Natural killer cell treated with Interleukin-12 subunit alpha and Interleukin-12 subunit beta and Interleukin-15 and Interleukin-18, amount 100 ng/mL, for 72 hours (primary cell): ENCODE data around the gene GRB2. TPM values are rescaled to one million over a fixed set of nuclear protein-coding genes. Genes with fewer than 3 reads are reported as not detected.

Source experiments
- ATAC-seq, 2 donors: fragments of 150-1000 bp; cut with Tn5 transposase in 1 of 2; sonication (Bioruptor Pico), chemical (Tn5 transposase) in 1 of 2; 2 replicates each; pipeline ENCODE4 v1.10.0; 2021
- DNase-seq: peaks from one replicate; pipeline ENCODE4 v3.0.0; 2022; ENCODE audit warnings: low spot score
- H3K27ac Mint-ChIP-seq, 2 donors: 1 replicate in 1 of 2; 2 replicates in 1 of 2; pipeline ENCODE4 v1.8.0; 2022; ENCODE audit warnings: mixed read lengths in 2 of 2, mild to moderate bottlenecking in 1 of 2, moderate library complexity in 1 of 2
- H3K27me3 Mint-ChIP-seq, 2 donors: 1 replicate in 1 of 2; 2 replicates in 1 of 2; pipeline ENCODE4 v1.8.0; 2022; ENCODE audit warnings: mixed read lengths in 2 of 2
- H3K36me3 Mint-ChIP-seq: one replicate; pipeline ENCODE4 v1.8.0; 2022; ENCODE audit warnings: mixed read lengths
- H3K4me1 Mint-ChIP-seq, 2 donors: 1 replicate in 1 of 2; 2 replicates in 1 of 2; pipeline ENCODE4 v1.8.0; 2022; ENCODE audit warnings: low read depth in 2 of 2, mixed read lengths in 2 of 2, mild to moderate bottlenecking in 1 of 2
- H3K4me3 Mint-ChIP-seq: one replicate; pipeline ENCODE4 v1.8.0; 2022; ENCODE audit warnings: mixed read lengths
- H3K9me3 Mint-ChIP-seq: 2 replicates; pipeline ENCODE4 v1.8.0; 2022; ENCODE audit warnings: mixed read lengths
- total RNA-seq, 2 donors: library from RNA; stranded (reverse); gene quantifications; one replicate each; pipeline ENCODE4 v1.2.3, GENCODE V29; 2022

The GRB2 gene
- total RNA-seq, 2 donors from 2014 or later: 198 to 235 TPM

- peak overlapping the region; percentile 26 to 77 for H3K27ac Mint-ChIP-seq
- no peak overlapping the region for H3K4me3 Mint-ChIP-seq
- ATAC-seq (no peak), DNase-seq (no peak)
- no peaks in the 10 kb centered on the region for H3K36me3 Mint-ChIP-seq
- no peaks in the 10 kb centered on the region for H3K9me3 Mint-ChIP-seq
- H3K4me1 Mint-ChIP-seq: peaks cover 68 to 71% of the 10 kb centered on the region in 2 donors
- H3K27me3 Mint-ChIP-seq: no peaks in the 10 kb centered on the region
These were observed 39.0 kb downstream of the GRB2 start for GRCh38 chr17:75366432-75366831.

GRCh38 chr17:75365931-75366275, 39.6 kb downstream of the GRB2 start:
- Mint-ChIP-seq H3K4me1 (peaks cover 70 to 72% of the 10 kb centered on the region in 2 donors), H3K4me3 (no peak overlapping the region), H3K36me3 (no peaks in the 10 kb centered on the region), H3K27ac (peak overlapping the region; percentile 26 to 77), H3K27me3 (no peaks in the 10 kb centered on the region), H3K9me3 (no peaks in the 10 kb centered on the region)
- ATAC-seq: no peak
- no peak for DNase-seq

- H3K9me3 Mint-ChIP-seq: no peaks in the 10 kb centered on the region
- H3K27ac Mint-ChIP-seq: peak overlapping the region; percentile 29 to 77
- no peak for DNase-seq
- no peaks in the 10 kb centered on the region for H3K27me3 Mint-ChIP-seq
- H3K36me3 Mint-ChIP-seq: no peaks in the 10 kb centered on the region
- peaks cover 71 to 78% of the 10 kb centered on the region in 2 donors for H3K4me1 Mint-ChIP-seq
- H3K4me3 Mint-ChIP-seq: no peak overlapping the region
- ATAC-seq: no peak
These were observed 40.2 kb downstream of the GRB2 start for GRCh38 chr17:75365009-75365930.

- no peak for DNase-seq
- no peak for ATAC-seq
- Mint-ChIP-seq H3K36me3 (no peaks in the 10 kb centered on the region), H3K27me3 (no peaks in the 10 kb centered on the region), H3K4me1 (peaks cover 72 to 82% of the 10 kb centered on the region in 2 donors), H3K4me3 (no peak overlapping the region), H3K9me3 (no peaks in the 10 kb centered on the region), H3K27ac (peak overlapping the region in 1 of 2 donors; percentile 29)
These were observed 41.4 kb downstream of the GRB2 start for GRCh38 chr17:75364078-75364477.

- Mint-ChIP-seq H3K36me3 (peaks cover 1% of the 10 kb centered on the region), H3K4me1 (peaks cover 67 to 72% of the 10 kb centered on the region in 2 donors), H3K27ac (peak overlapping the region; percentile 17 to 19), H3K4me3 (no peak overlapping the region), H3K9me3 (no peaks in the 10 kb centered on the region), H3K27me3 (no peaks in the 10 kb centered on the region)
- ATAC-seq (no peak), DNase-seq (no peak)
These were observed 43.5 kb downstream of the GRB2 start for GRCh38 chr17:75361996-75362395.

- H3K27ac Mint-ChIP-seq: peak overlapping the region; percentile 52 to 56
- DNase-seq (no peak), ATAC-seq (no peak)
- H3K4me3 Mint-ChIP-seq: no peak overlapping the region
- peaks cover 8% of the 10 kb centered on the region for H3K36me3 Mint-ChIP-seq
- H3K4me1 Mint-ChIP-seq: peaks cover 68 to 78% of the 10 kb centered on the region in 2 donors
- H3K27me3 Mint-ChIP-seq: no peaks in the 10 kb centered on the region
- H3K9me3 Mint-ChIP-seq: no peaks in the 10 kb centered on the region
These were observed 44.1 kb downstream of the GRB2 start for GRCh38 chr17:75361344-75361743.

- DNase-seq (no peak), ATAC-seq (no peak)
- Mint-ChIP-seq H3K9me3 (no peaks in the 10 kb centered on the region), H3K4me3 (no peak overlapping the region), H3K36me3 (peaks cover 8% of the 10 kb centered on the region), H3K27ac (peak overlapping the region; percentile 4 to 28), H3K4me1 (peaks cover 38 to 40% of the 10 kb centered on the region in 2 donors), H3K27me3 (no peaks in the 10 kb centered on the region)
These were observed 49.1 kb downstream of the GRB2 start for GRCh38 chr17:75356260-75356937.

- Mint-ChIP-seq H3K9me3 (no peaks in the 10 kb centered on the region), H3K4me1 (peaks cover 35 to 40% of the 10 kb centered on the region in 2 donors), H3K27ac (no peak overlapping the region), H3K27me3 (no peaks in the 10 kb centered on the region), H3K36me3 (peaks cover 8% of the 10 kb centered on the region), H3K4me3 (no peak overlapping the region)
- no peak for ATAC-seq
- DNase-seq: no peak
These were observed 52.3 kb downstream of the GRB2 start for GRCh38 chr17:75353176-75353575.

GRCh38 chr17:75352079-75352569, 53.4 kb downstream of the GRB2 start:
- no peaks in the 10 kb centered on the region for H3K27me3 Mint-ChIP-seq
- DNase-seq (no peak), ATAC-seq (no peak)
- H3K27ac Mint-ChIP-seq: no peak overlapping the region
- H3K36me3 Mint-ChIP-seq: peaks cover 8% of the 10 kb centered on the region
- no peak overlapping the region for H3K4me3 Mint-ChIP-seq
- no peaks in the 10 kb centered on the region for H3K9me3 Mint-ChIP-seq
- H3K4me1 Mint-ChIP-seq: peaks cover 41 to 47% of the 10 kb centered on the region in 2 donors

- no peak for ATAC-seq
- Mint-ChIP-seq H3K9me3 (no peaks in the 10 kb centered on the region), H3K27me3 (no peaks in the 10 kb centered on the region), H3K27ac (no peak overlapping the region), H3K4me1 (peaks cover 43 to 49% of the 10 kb centered on the region in 2 donors), H3K36me3 (no peaks in the 10 kb centered on the region), H3K4me3 (no peak overlapping the region)
- no peak for DNase-seq
These were observed 54.8 kb downstream of the GRB2 start for GRCh38 chr17:75350706-75351105.

GRCh38 chr17:75350029-75350428, 55.4 kb downstream of the GRB2 start:
- Mint-ChIP-seq H3K36me3 (no peaks in the 10 kb centered on the region), H3K27ac (peak overlapping the region; percentile 3 to 61), H3K9me3 (no peaks in the 10 kb centered on the region), H3K4me3 (no peak overlapping the region), H3K27me3 (no peaks in the 10 kb centered on the region), H3K4me1 (peaks cover 45 to 51% of the 10 kb centered on the region in 2 donors)
- DNase-seq (no peak), ATAC-seq (no peak)

- DNase-seq (no peak), ATAC-seq (no peak)
- no peaks in the 10 kb centered on the region for H3K9me3 Mint-ChIP-seq
- no peak overlapping the region for H3K4me3 Mint-ChIP-seq
- no peaks in the 10 kb centered on the region for H3K27me3 Mint-ChIP-seq
- H3K36me3 Mint-ChIP-seq: no peaks in the 10 kb centered on the region
- H3K27ac Mint-ChIP-seq: peak overlapping the region; percentile 3 to 61
- peaks cover 48 to 51% of the 10 kb centered on the region in 2 donors for H3K4me1 Mint-ChIP-seq
These were observed 55.9 kb downstream of the GRB2 start for GRCh38 chr17:75349589-75349988.

GRCh38 chr17:75348386-75349012, 57.0 kb downstream of the GRB2 start:
- Mint-ChIP-seq H3K27me3 (no peaks in the 10 kb centered on the region), H3K4me1 (peaks cover 54 to 58% of the 10 kb centered on the region in 2 donors), H3K27ac (peak overlapping the region; percentile 53 to 71), H3K36me3 (no peaks in the 10 kb centered on the region), H3K4me3 (no peak overlapping the region), H3K9me3 (no peaks in the 10 kb centered on the region)
- no peak for ATAC-seq
- DNase-seq: no peak
